ENCODE measurements around the gene TPRKB. TPM values are rescaled to one million over a fixed set of nuclear protein-coding genes. Genes with fewer than 3 reads are reported as not detected.
"Not testable (repeated sequence)": the region's sequence is repeated elsewhere in the genome, so short reads cannot be mapped to it uniquely, and the experiment has no call there.

TPRKB gene
- 10 to 100 TPM; 33.6 to 39.5 TPM for total RNA-seq

DNA sequence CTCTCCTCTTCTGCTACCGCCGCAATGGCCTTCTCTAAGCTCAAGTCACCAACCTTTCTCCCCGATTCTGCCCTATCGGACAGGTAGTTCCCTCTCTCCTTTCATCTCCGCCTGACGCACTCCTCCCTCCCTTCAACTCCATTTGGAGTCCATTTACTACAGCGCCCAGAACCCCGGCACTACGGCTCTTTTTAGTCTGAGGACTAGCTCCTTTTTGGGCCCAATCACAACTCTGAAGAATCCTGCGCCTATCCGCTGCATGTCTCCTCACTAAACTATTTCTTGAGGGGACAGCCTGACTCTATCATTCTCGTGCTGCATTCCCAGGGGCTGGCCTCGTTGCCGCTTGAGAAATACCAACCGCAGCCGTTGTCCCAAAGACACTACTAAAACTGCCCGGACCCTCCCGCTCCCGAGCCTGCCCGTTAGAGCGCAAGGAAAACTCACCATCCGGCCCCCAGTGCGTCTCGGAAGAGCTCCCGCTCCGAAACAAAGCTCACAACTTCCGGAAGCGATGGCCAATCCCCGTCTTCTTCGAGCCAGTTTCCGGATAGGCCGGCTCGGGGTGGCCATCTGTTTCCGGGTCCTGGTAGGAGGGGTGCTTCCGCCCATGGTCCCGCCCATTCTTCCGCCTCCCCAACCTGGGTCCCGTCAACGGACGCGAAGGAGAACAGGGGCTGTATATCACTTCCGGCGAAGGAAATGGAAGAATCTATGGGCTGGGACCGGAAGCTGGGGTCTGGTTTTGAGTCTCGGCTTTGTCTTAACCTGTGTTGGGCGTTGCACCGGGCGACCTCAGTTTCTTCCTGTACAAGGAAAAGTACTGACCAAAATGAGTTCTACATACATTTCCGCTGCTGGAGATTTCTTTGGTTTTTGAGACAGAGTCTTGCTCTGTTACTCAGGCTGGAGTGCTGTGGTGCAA, at the start of gene TPRKB:
TPRKB (minus strand) TSS at position 491 of the 925 bp plus-strand sequence. CDS start 2,776 bp downstream, outside the sequence.
- no peaks in the 10 kb centered on the region for H3K27me3 Mint-ChIP-seq
- ChIA-PET POLR2A (interaction anchor here (0.7 to 1.0 kb wide), 3 partner anchors 92 to 507 kb away, joined by 3 to 7 read pairs (median 3); partner anchors contain the start of genes BOLA3 and STAMBP), CTCF (interaction anchor here (0.6 to 1.8 kb wide), 8 partner anchors 11 to 383 kb away, joined by 3 to 5 read pairs (median 4); partner anchors contain the start of gene DUSP11)
- no peaks in the 10 kb centered on the region for H3K9me3 Mint-ChIP-seq
- H3K4me1 Mint-ChIP-seq: peaks cover 16% of the 10 kb centered on the region
- H3K27ac Mint-ChIP-seq: peak within 1 kb of the TSS; percentile 89
- peak within 1 kb of the TSS; percentile 95 for H3K4me3 Mint-ChIP-seq
- peaks cover 33% of the 10 kb centered on the region for H3K36me3 Mint-ChIP-seq (ENCODE audit: low read depth)
- DNase-seq: peak; percentile 98

DNA sequence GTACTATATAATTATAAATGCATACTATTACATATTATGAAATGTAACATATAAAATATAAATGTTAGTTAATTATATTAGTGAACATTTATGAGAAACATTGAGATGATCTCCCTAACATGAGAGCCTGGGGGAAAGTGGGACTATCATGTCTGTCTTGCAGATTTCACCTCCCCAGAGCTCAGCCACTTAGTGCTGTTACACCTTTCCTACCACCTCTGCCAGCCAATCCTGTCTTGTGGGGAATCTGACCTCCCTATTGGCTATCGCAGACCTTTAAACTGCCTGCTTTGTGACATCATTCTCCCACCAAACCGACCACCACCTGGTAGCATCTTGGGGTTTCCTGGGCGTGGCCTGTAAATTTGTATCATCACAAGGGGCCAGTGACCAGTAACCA, 46.7 kb upstream of the TPRKB start, which contains the start of gene C2orf78:
C2orf78 (plus strand) TSS at position 301 of the 400 bp plus-strand sequence. CDS start 127 bp downstream, outside the sequence.
- CTCF ChIA-PET; POLR2A ChIA-PET; H3K36me3 Mint-ChIP-seq (ENCODE audit: low read depth); H3K9me3 Mint-ChIP-seq; H3K4me3 Mint-ChIP-seq; DNase-seq; H3K27ac Mint-ChIP-seq; H3K4me1 Mint-ChIP-seq; H3K27me3 Mint-ChIP-seq: not testable (repeated sequence)

DNA sequence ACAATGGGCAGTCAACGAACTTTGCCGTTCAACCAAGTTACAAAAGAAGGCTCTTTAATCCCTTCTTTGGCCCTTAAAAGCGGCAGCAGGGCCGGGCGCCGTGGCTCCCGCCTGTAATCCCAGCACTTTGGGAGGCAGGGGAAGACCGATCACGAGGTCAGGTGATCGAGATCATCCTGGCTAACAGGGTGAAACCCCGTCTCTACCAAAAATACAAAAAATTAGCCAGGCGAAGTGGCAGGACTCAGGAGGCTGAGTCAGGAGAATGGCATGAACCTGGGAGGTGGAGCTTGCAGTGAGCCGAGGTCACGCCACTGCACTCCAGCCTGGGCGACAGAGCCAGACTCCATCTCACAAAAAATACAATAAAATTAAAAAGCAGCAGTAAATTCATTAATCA, 46.3 kb upstream of the TPRKB start:
- DNase-seq; H3K4me3 Mint-ChIP-seq; H3K27ac Mint-ChIP-seq; H3K9me3 Mint-ChIP-seq; CTCF ChIA-PET; H3K36me3 Mint-ChIP-seq (ENCODE audit: low read depth); H3K27me3 Mint-ChIP-seq; POLR2A ChIA-PET: not testable (repeated sequence)
- peaks cover 13% of the 10 kb centered on the region for H3K4me1 Mint-ChIP-seq

DNA sequence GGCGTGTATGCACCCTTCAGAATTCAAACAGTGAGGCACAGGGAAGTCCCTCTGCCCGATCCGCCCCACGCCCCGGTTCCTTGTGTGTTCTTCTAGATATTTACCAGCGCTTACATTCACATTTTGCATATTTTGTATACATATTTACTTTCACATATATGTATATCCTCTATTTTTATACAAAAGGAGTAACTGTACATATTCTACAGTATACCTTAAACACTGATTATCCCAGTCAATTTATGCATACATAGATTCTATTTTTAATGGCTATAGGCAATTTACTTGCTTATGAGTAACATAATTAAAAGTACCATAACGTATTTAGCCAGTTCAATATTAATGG, 43.1 kb upstream of the TPRKB start:
- CTCF ChIA-PET: interaction anchor here (0.7 to 1.2 kb wide), 4 partner anchors 43 to 559 kb away, joined by 3 read pairs; partner anchors contain the start of gene TPRKB
- peaks cover 22% of the 10 kb centered on the region for H3K36me3 Mint-ChIP-seq (ENCODE audit: low read depth)
- H3K27me3 Mint-ChIP-seq: peaks cover 6% of the 10 kb centered on the region
- peak overlapping the region; percentile 98 for H3K27ac Mint-ChIP-seq
- POLR2A ChIA-PET: interaction anchor here (0.5 kb wide), 1 partner anchor 31 kb away, joined by 3 read pairs; no protein-coding TSS in a partner anchor
- no peaks in the 10 kb centered on the region for H3K9me3 Mint-ChIP-seq
- peaks cover 28% of the 10 kb centered on the region for H3K4me1 Mint-ChIP-seq
- peak overlapping the region; percentile 97 for H3K4me3 Mint-ChIP-seq
- no peak for DNase-seq

DNA sequence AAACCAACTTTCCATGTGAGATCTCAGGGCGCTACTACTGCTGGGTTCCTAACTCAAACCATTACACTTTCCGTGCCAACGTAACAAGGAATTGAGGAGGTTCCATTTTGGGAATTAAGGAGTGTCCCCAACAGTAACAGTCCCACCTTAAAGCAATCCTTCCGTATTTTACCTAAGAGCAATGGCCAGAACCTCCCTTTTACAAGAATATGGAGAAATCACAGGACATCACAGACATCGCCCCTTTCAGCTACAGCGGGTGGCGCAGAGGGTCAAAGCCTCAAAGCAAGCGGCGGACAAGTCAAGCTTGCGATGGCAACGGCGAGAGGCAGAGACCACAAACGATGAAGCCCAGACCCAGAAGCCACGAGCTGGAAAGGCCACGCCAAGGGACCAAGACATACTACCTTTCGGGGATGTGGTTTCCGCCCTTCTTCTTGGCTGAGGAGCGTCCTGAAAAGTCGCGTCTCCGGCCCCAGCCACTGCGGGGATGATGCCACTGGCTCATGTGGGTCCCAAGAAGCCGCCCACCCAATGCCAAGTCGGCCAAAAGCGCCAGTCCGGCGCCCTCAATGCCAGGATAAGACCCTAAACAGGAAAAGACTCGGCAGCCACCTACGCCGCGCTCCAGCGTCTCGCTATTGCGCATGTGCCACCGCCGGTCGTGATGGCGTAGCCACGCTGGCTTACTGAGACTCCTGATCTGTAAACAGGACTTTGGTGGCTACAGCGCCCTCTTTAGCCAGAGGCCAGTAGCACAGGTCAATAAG, 42.5 kb upstream of the TPRKB start, which contains the start of gene DUSP11:
DUSP11 (minus strand) TSS at position 637 of the 770 bp plus-strand sequence; CDS start at position 508, 129 bp downstream.
- no peaks in the 10 kb centered on the region for H3K9me3 Mint-ChIP-seq
- POLR2A ChIA-PET: interaction anchor here (0.5 kb wide), 1 partner anchor 30 kb away, joined by 3 read pairs; no protein-coding TSS in a partner anchor
- DNase-seq: peak; percentile 98
- peaks cover 6% of the 10 kb centered on the region for H3K27me3 Mint-ChIP-seq
- H3K4me3 Mint-ChIP-seq: peak within 1 kb of the TSS; percentile 97
- CTCF ChIA-PET: interaction anchor here (0.7 to 1.1 kb wide), 5 partner anchors 16 to 298 kb away, joined by 3 to 4 read pairs (median 3); partner anchors contain the start of gene TPRKB
- H3K36me3 Mint-ChIP-seq (ENCODE audit: low read depth): peaks cover 27% of the 10 kb centered on the region
- H3K4me1 Mint-ChIP-seq: peaks cover 32% of the 10 kb centered on the region
- peak within 1 kb of the TSS; percentile 98 for H3K27ac Mint-ChIP-seq

DNA sequence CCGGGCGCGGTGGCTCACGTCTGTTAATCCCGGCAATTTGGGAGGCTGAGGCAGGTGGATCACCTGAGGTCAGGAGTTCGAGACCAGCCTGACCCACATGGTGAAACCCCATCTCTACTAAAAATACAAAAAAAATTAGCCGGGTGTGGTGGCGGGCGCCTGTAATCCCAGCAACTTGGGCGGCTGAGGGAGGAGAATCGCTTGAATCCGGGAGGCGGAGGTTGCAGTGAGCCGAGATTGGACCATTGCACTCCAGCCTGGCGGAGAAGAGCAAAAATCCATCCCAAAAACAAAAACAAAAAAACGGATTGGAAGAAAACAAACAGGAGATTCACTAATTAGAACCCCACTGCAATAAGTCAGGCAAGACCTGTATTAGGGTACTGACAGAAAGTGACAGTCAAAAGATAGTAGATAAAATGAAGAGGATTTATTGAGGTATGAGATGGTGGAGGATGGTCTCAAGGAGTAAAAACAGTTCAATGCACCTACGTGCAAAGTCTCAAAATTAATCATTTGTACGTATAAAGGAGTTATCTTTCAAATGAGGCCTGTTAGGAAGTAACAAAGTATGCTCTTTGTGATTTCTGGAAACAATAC, 41.8 kb upstream of the TPRKB start:
- H3K9me3 Mint-ChIP-seq, DNase-seq, H3K27me3 Mint-ChIP-seq, POLR2A ChIA-PET: not testable (repeated sequence)
- Mint-ChIP-seq H3K27ac (peak overlapping the region; percentile 98), H3K36me3 (ENCODE audit: low read depth) (peaks cover 33% of the 10 kb centered on the region), H3K4me1 (peaks cover 38% of the 10 kb centered on the region), H3K4me3 (peak overlapping the region; percentile 97)
- CTCF ChIA-PET: interaction anchor here (0.7 to 1.1 kb wide), 5 partner anchors 15 to 299 kb away, joined by 3 to 4 read pairs (median 3); partner anchors contain the start of gene TPRKB

DNA sequence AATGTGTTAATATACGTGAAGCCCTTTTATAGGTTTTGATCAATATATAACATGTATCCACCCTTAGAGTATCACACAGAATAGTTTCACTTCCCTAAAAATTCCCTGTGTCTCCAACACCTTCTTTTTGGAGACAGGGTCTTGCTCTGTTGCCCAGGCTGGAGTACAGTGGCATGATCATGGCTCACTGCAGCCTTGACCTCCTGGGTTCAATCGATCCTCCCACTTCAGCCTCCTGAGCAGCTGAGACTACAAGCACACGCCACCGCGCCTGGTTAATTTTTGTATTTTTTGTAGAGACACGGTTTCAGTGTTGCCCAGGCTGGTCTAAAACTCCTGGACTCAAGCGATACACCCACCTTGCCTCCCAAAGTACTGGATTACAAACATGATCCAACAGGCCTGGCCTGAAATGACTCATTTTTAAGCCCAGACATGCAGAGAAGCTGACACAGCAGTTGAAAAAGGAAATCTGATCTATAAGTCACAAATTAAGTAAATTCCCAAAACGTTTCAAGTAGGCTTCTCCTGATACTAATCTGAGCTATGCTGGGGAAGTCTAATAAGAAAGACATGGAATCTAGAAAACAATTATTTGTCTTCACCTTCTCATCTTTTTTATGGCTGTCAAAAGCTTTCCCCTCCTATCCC, 39.8 kb upstream of the TPRKB start:
- Mint-ChIP-seq H3K27me3 (no peaks in the 10 kb centered on the region), H3K36me3 (ENCODE audit: low read depth) (peaks cover 45% of the 10 kb centered on the region), H3K4me3 (no peak overlapping the region), H3K27ac (no peak overlapping the region), H3K4me1 (peaks cover 38% of the 10 kb centered on the region), H3K9me3 (no peaks in the 10 kb centered on the region)
- ChIA-PET POLR2A (no interaction called here), CTCF (no interaction called here)
- no peak for DNase-seq

DNA sequence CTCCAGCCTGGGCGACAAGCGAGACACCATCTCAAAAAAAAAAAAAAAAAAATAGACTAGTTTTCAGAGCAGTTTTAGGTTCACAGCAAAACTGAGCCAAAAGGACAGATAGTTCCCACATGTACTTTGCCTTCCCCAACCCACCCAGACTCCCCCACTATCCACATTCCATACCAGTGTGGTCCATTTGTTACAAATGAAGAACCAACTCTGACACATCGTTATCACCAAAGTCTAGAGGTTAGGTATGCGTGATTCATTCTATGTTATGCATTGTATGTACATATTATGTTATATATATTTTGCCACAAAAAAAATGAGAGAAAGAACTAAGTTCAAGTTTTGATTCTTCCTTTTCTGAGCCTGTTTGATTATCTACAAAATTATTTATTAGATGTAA, 39.2 kb upstream of the TPRKB start:
- ChIA-PET CTCF (interaction anchor here (0.6 kb wide), 1 partner anchor 829 kb away, joined by 3 read pairs; no protein-coding TSS in a partner anchor), POLR2A (no interaction called here)
- Mint-ChIP-seq H3K27me3 (no peaks in the 10 kb centered on the region), H3K4me1 (peaks cover 38% of the 10 kb centered on the region), H3K36me3 (ENCODE audit: low read depth) (peaks cover 47% of the 10 kb centered on the region), H3K9me3 (no peaks in the 10 kb centered on the region), H3K27ac (no peak overlapping the region), H3K4me3 (no peak overlapping the region)
- no peak for DNase-seq

DNA sequence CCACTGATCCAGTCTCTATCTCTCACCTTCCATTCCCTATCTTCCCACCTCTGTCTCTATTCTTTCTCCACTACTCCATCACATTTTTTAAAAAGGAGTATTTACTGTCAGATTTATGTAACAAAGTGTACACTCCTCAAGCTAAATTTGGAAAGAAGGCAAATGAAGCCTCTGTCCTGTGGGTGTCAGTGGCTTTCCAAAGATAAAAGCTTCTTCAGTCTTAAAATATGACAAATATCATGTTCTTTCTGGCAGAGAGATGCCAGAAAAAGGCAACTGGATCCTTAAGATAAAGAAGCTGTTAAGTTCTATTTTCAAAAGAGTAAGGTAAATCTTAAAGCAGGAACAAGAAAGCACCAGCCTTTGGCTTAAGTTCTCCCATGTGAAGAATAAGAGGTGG, 35.7 kb upstream of the TPRKB start:
- H3K27ac Mint-ChIP-seq: no peak overlapping the region
- H3K36me3 Mint-ChIP-seq (ENCODE audit: low read depth): peaks cover 61% of the 10 kb centered on the region
- no peak overlapping the region for H3K4me3 Mint-ChIP-seq
- H3K27me3 Mint-ChIP-seq: no peaks in the 10 kb centered on the region
- H3K4me1 Mint-ChIP-seq: peaks cover 25% of the 10 kb centered on the region
- H3K9me3 Mint-ChIP-seq: no peaks in the 10 kb centered on the region
- ChIA-PET CTCF (no interaction called here), POLR2A (no interaction called here)
- DNase-seq: no peak

DNA sequence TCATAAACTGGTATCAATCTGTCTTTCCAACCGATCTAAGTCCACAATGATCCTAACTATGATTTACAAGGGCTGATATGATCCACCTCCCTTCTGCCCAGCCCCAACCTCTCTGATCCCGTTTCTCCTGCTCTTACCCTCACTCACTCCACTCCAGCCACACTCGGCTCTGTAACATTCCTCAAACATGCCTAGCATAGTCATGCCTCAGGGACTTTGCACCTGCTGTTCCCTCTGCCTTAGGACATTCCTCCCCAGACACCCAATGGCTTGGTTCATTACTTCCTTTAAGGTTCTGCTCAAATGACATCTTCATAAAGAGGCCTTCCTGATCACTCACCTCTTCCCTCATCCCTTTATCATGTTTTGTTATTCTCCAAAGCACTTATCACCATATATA, 33.6 kb upstream of the TPRKB start:
- CTCF ChIA-PET: interaction anchor here (0.6 kb wide), 1 partner anchor 9 kb away, joined by 3 read pairs; no protein-coding TSS in a partner anchor
- H3K4me1 Mint-ChIP-seq: peaks cover 18% of the 10 kb centered on the region

DNA sequence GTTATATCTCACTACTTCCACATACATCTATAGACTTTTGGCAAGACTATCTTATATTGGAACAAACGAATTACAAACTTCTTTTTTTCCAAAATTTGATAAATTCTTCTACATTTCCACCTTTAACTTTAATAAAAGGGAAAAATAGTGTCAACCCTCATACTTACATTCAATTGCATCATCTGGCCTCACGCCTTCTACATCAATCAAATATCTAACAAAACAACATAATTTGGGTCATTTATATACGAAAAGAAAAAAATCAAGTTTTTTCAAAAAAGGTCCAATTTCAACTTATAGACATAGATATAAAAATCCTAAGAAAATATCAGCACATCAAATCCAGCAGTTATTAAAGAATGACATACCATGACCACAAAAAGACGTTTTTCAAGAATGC, 29.8 kb upstream of the TPRKB start:
- Mint-ChIP-seq H3K27ac (no peak overlapping the region), H3K9me3 (no peaks in the 10 kb centered on the region), H3K27me3 (no peaks in the 10 kb centered on the region), H3K4me3 (no peak overlapping the region), H3K4me1 (peaks cover 9% of the 10 kb centered on the region), H3K36me3 (ENCODE audit: low read depth) (peaks cover 51% of the 10 kb centered on the region)
- DNase-seq: no peak
- POLR2A ChIA-PET: no interaction called here
- CTCF ChIA-PET: no interaction called here

More for the DNA sequence above, 33.6 kb upstream of the TPRKB start:
- H3K36me3 Mint-ChIP-seq (ENCODE audit: low read depth): peaks cover 57% of the 10 kb centered on the region
- DNase-seq: no peak
- H3K4me3 Mint-ChIP-seq: no peak overlapping the region
- POLR2A ChIA-PET: no interaction called here
- H3K27ac Mint-ChIP-seq: no peak overlapping the region
- H3K9me3 Mint-ChIP-seq: no peaks in the 10 kb centered on the region
- H3K27me3 Mint-ChIP-seq: no peaks in the 10 kb centered on the region

DNA sequence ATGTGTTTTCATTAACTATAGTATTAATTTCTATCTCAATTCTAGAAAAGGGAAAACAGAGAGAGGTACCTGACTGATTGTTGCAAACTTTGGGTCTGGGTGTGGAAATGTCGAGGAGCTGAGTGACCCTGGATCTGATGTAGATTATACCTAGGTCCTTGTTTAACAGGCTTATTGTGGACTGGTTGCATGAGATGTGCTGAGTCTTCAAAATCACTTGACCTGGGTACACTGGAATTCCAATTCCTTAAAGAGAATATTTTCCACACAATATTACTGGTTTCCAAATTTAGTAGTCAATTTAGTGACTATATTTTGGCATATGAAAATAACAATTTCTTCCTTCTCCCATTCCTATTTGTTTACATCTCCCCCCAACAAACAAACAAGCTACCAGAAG, 29.2 kb upstream of the TPRKB start:
- no peaks in the 10 kb centered on the region for H3K27me3 Mint-ChIP-seq
- H3K4me1 Mint-ChIP-seq: peaks cover 9% of the 10 kb centered on the region
- peaks cover 53% of the 10 kb centered on the region for H3K36me3 Mint-ChIP-seq (ENCODE audit: low read depth)
- H3K27ac Mint-ChIP-seq: no peak overlapping the region
- no peak for DNase-seq
- ChIA-PET CTCF (no interaction called here), POLR2A (no interaction called here)
- no peaks in the 10 kb centered on the region for H3K9me3 Mint-ChIP-seq
- H3K4me3 Mint-ChIP-seq: no peak overlapping the region
